Astrocyte (in vitro differentiated cells and primary cell): Measurements from ENCODE around the gene MOK. TPM values are rescaled to one million over a fixed set of nuclear protein-coding genes. Genes with fewer than 3 reads are reported as not detected.

Source experiments
- DNase-seq: peaks from one replicate; pipeline ENCODE4 v3.0.0-alpha.2; 2010; ENCODE audit warnings: low read depth
- FAIRE-seq: peaks from 2 replicates; lab custom pipeline; 2011; peaks lifted over from hg19 to GRCh38; lab: Jason Lieb, UNC
- H2AFZ ChIP-seq: 2 replicates; pipeline ENCODE4 v1.6.0; 2012; ENCODE audit warnings: low read depth, low read length, inconsistent platforms
- H3K27ac ChIP-seq: 2 replicates; pipeline ENCODE4 v1.5.1; 2011; ENCODE audit warnings: low read depth, low read length, inconsistent platforms
- H3K27me3 ChIP-seq: 2 replicates; pipeline ENCODE4 v1.6.0; 2011; ENCODE audit warnings: low read length, inconsistent platforms; ENCODE audit not compliant: insufficient read depth
- H3K36me3 ChIP-seq: 2 replicates; pipeline ENCODE4 v1.5.1; 2011; ENCODE audit warnings: low read length, inconsistent platforms; ENCODE audit not compliant: insufficient read depth
- H3K4me1 ChIP-seq: 2 replicates; pipeline ENCODE4 v1.5.1; 2011; ENCODE audit warnings: low read length, inconsistent platforms; ENCODE audit not compliant: insufficient read depth
- H3K4me2 ChIP-seq: 2 replicates; pipeline ENCODE4 v1.6.0; 2012; ENCODE audit warnings: low read length, inconsistent platforms
- H3K4me3 ChIP-seq: 2 replicates; pipeline ENCODE4 v1.5.1; 2011; ENCODE audit warnings: low read depth, mild to moderate bottlenecking, low read length, inconsistent platforms; ENCODE audit not compliant: insufficient read depth
- H3K79me2 ChIP-seq: 2 replicates; pipeline ENCODE4 v1.6.0; 2012; ENCODE audit warnings: mild to moderate bottlenecking, low read length, inconsistent platforms; ENCODE audit not compliant: insufficient read depth
- H3K9ac ChIP-seq: 2 replicates; pipeline ENCODE4 v1.6.0; 2012; ENCODE audit warnings: mild to moderate bottlenecking, low read length, inconsistent platforms
- H3K9me3 ChIP-seq: 2 replicates; pipeline ENCODE4 v1.5.1; 2012; ENCODE audit warnings: low read depth, mild to moderate bottlenecking, low read length, inconsistent platforms; ENCODE audit not compliant: insufficient read depth
- H4K20me1 ChIP-seq: 2 replicates; pipeline ENCODE4 v1.6.0; 2012; ENCODE audit warnings: low read length, inconsistent platforms; ENCODE audit not compliant: insufficient read depth
- H3K27ac Mint-ChIP-seq: one replicate; pipeline ENCODE4 v1.8.0; 2021; ENCODE audit warnings: mild to moderate bottlenecking, mixed read lengths; ENCODE audit not compliant: unreplicated experiment
- H3K27me3 Mint-ChIP-seq: one replicate; pipeline ENCODE4 v1.8.0; 2021; ENCODE audit warnings: low read depth, mixed read lengths; ENCODE audit not compliant: unreplicated experiment
- H3K36me3 Mint-ChIP-seq: one replicate; pipeline ENCODE4 v1.8.0; 2021; ENCODE audit warnings: low read depth, mixed read lengths; ENCODE audit not compliant: unreplicated experiment
- H3K4me1 Mint-ChIP-seq: one replicate; pipeline ENCODE4 v1.8.0; 2021; ENCODE audit warnings: low read depth, mixed read lengths; ENCODE audit not compliant: unreplicated experiment
- H3K4me3 Mint-ChIP-seq: one replicate; pipeline ENCODE4 v1.8.0; 2021; ENCODE audit warnings: mild to moderate bottlenecking, moderate library complexity, mixed read lengths; ENCODE audit not compliant: unreplicated experiment
- H3K9me3 Mint-ChIP-seq: one replicate; pipeline ENCODE4 v1.8.0; 2021; ENCODE audit warnings: mild to moderate bottlenecking, mixed read lengths; ENCODE audit not compliant: unreplicated experiment
- CTCF ChIP-seq: IDR thresholded peaks from 2 replicates; pipeline ENCODE4 v1.5.1; 2011; ENCODE audit warnings: low read depth, mild to moderate bottlenecking, inconsistent platforms, low read length, moderate library complexity; ENCODE audit not compliant: insufficient read depth
- EZH2 ChIP-seq: IDR thresholded peaks from 2 replicates; pipeline ENCODE4 v1.6.1; 2012; ENCODE audit warnings: mild to moderate bottlenecking, low read length, inconsistent platforms; ENCODE audit not compliant: insufficient read depth
- total RNA-seq: library from RNA; stranded (reverse); gene quantifications from 2 replicates; pipeline ENCODE4 v1.2.1, GENCODE V29; 2021

Gene MOK
- total RNA-seq, 1 donor from 2014 or later = 9.3 TPM

GRCh38 chr14:102234331-102235264, 70.4 kb downstream of the MOK start:
- Histone ChIP-seq H3K9ac (peak overlapping the region; percentile 61), H4K20me1 (no peaks in the 10 kb centered on the region), H3K4me2 (peak overlapping the region; percentile 76), H3K9me3 (no peaks in the 10 kb centered on the region), H3K36me3 (peaks cover 21% of the 10 kb centered on the region), H3K4me3 (no peak overlapping the region), H3K27ac (peak overlapping the region; percentile 47), H3K27me3 (no peaks in the 10 kb centered on the region), H3K79me2 (peaks cover 60% of the 10 kb centered on the region), H2AFZ (peak overlapping the region; percentile 44), H3K4me1 (peaks cover 16% of the 10 kb centered on the region)
- Mint-ChIP-seq H3K27me3 (peaks cover 8% of the 10 kb centered on the region), H3K4me1 (no peaks in the 10 kb centered on the region), H3K27ac (no peak overlapping the region), H3K36me3 (peaks cover 2% of the 10 kb centered on the region), H3K9me3 (no peaks in the 10 kb centered on the region), H3K4me3 (no peak overlapping the region)
- no peak for FAIRE-seq
- no peak for DNase-seq
- TF ChIP-seq CTCF (no peak), EZH2 (no peak)

- H3K9ac ChIP-seq = no peak overlapping the region
- Mint-ChIP-seq H3K27me3 (peaks cover 8% of the 10 kb centered on the region), H3K4me3 (no peak overlapping the region), H3K9me3 (no peaks in the 10 kb centered on the region), H3K27ac (no peak overlapping the region), H3K4me1 (no peaks in the 10 kb centered on the region), H3K36me3 (peaks cover 2% of the 10 kb centered on the region)
- H3K4me1 ChIP-seq = peaks cover 13% of the 10 kb centered on the region
- H3K4me3 ChIP-seq = no peak overlapping the region
- DNase-seq (no peak), FAIRE-seq (no peak)
- H3K27ac ChIP-seq = no peak overlapping the region
- no peaks in the 10 kb centered on the region for H3K9me3 ChIP-seq
- H4K20me1 ChIP-seq = no peaks in the 10 kb centered on the region
- H3K27me3 ChIP-seq = no peaks in the 10 kb centered on the region
- H2AFZ ChIP-seq = no peak overlapping the region
- H3K36me3 ChIP-seq = peaks cover 24% of the 10 kb centered on the region
- H3K4me2 ChIP-seq = no peak overlapping the region
- TF ChIP-seq EZH2 (no peak), CTCF (no peak)
- peaks cover 45% of the 10 kb centered on the region for H3K79me2 ChIP-seq
These were observed 71.9 kb downstream of the MOK start for GRCh38 chr14:102233081-102233480.

GRCh38 chr14:102232348-102232625, 72.7 kb downstream of the MOK start:
- Histone ChIP-seq H2AFZ (no peak overlapping the region), H4K20me1 (no peaks in the 10 kb centered on the region), H3K4me2 (no peak overlapping the region), H3K27ac (no peak overlapping the region), H3K36me3 (peaks cover 24% of the 10 kb centered on the region), H3K79me2 (peaks cover 37% of the 10 kb centered on the region), H3K27me3 (no peaks in the 10 kb centered on the region), H3K4me3 (no peak overlapping the region), H3K9me3 (no peaks in the 10 kb centered on the region), H3K9ac (no peak overlapping the region), H3K4me1 (peaks cover 13% of the 10 kb centered on the region)
- DNase-seq = no peak
- Mint-ChIP-seq H3K4me1 (no peaks in the 10 kb centered on the region), H3K36me3 (peaks cover 4% of the 10 kb centered on the region), H3K4me3 (no peak overlapping the region), H3K9me3 (no peaks in the 10 kb centered on the region), H3K27me3 (peaks cover 8% of the 10 kb centered on the region), H3K27ac (no peak overlapping the region)
- FAIRE-seq = no peak
- TF ChIP-seq CTCF (no peak), EZH2 (no peak)
